ENCODE data around the gene TTC16. TPM values are rescaled to one million over a fixed set of nuclear protein-coding genes. Genes with fewer than 3 reads are reported as not detected.

Gene TTC16
- total RNA-seq, 1 experiment from 2014 or later: 0.26 TPM

DNA sequence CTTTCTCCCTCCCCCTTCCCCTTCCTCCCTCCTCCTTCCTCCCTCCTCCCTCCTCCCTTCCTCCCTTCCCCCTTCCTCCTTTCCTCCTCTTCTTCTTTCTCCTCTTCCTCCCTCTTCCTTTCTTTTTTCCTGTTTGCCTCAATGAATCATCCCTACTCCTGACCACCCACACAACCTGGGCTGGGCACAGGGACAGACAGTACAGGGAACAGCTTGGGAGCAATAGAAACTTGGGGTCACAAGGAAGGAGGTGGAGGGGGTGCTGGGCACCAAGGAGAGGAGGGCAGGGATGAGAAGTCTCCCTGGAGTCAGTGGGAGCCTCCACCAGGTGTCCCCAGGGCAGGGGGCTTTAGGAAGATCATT, 5.0 kb downstream of the TTC16 start:
- no peaks in the 10 kb centered on the region for H3K36me3 ChIP-seq (ENCODE audit: low read depth)
- H3F3A ChIP-seq (ENCODE audit: insufficient read depth, low read depth): peaks cover 27% of the 10 kb centered on the region
- no peak for DNase-seq
- ChIA-PET POLR2A (ENCODE audit: unreplicated experiment) (interaction anchor here (0.6 kb wide), 1 partner anchor 276 kb away, joined by 7 read pairs; no protein-coding TSS in a partner anchor), CTCF (interaction anchor here (0.6 to 0.7 kb wide), 2 partner anchors 117 to 409 kb away, joined by 5 to 9 read pairs; no protein-coding TSS in a partner anchor)
- H3K4me2 ChIP-seq: peak overlapping the region; percentile 49
- no peak overlapping the region for H3K4me3 ChIP-seq
- H3K4me1 ChIP-seq (replicated peaks; ENCODE audit: insufficient read depth): peaks cover 16% of the 10 kb centered on the region
- intact Hi-C loops (cut with micrococcal nuclease; ENCODE audit: unreplicated experiment): loop anchor here (5.0 to 10.0 kb wide), 2 partner anchors 109 to 496 kb away; partner anchors contain the start of gene STXBP1
- H4K20me1 ChIP-seq (ENCODE audit: insufficient read depth): no peaks in the 10 kb centered on the region
- BruUV-seq (replicated peaks): no TSS peak
- H3K9me2 ChIP-seq (ENCODE audit: insufficient read depth): no peaks in the 10 kb centered on the region
- H2AFZ ChIP-seq: no peak overlapping the region
- TF ChIP-seq, protein P1, sequence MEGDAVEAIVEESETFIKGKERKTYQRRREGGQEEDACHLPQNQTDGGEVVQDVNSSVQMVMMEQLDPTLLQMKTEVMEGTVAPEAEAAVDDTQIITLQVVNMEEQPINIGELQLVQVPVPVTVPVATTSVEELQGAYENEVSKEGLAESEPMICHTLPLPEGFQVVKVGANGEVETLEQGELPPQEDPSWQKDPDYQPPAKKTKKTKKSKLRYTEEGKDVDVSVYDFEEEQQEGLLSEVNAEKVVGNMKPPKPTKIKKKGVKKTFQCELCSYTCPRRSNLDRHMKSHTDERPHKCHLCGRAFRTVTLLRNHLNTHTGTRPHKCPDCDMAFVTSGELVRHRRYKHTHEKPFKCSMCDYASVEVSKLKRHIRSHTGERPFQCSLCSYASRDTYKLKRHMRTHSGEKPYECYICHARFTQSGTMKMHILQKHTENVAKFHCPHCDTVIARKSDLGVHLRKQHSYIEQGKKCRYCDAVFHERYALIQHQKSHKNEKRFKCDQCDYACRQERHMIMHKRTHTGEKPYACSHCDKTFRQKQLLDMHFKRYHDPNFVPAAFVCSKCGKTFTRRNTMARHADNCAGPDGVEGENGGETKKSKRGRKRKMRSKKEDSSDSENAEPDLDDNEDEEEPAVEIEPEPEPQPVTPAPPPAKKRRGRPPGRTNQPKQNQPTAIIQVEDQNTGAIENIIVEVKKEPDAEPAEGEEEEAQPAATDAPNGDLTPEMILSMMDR (conservative IDR thresholded peaks at IDR 0.05): no peak
- TF ChIP-seq EZH2 (IDR thresholded peaks at IDR 0.05; ENCODE audit: low read depth): no peak
- H3K9me3 ChIP-seq (ENCODE audit: insufficient read depth, low read depth): no peaks in the 10 kb centered on the region
- H3K79me2 ChIP-seq (ENCODE audit: low read depth): no peaks in the 10 kb centered on the region
- no peaks in the 10 kb centered on the region for H3K27me3 ChIP-seq (ENCODE audit: insufficient read depth, low read depth)
- H3K27ac ChIP-seq: peak overlapping the region; percentile 37; the same call in 1 of the 2 replicates

DNA sequence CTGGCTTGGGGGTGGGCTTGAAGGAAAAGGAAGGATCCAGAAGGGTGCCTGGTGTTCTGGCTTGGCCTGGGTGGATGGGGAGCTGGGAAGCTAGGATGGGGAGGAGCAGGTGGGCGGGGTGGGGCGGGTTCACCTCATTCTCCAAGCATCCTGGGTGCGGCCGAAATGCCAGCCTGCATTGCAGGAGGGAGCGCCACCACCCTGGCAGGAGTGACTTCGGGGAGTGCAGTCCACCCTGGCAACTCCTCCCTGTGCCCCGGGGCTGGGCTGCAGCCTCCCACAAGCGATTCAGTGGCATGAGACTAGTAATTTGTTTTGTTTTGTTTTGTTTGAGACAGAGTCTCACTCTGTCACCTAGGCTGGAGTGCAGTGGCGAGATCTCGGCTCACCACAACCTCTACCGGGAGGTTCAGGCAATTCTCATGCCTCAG, 5.5 kb downstream of the TTC16 start:
- TF ChIP-seq, protein P1 (conservative IDR thresholded peaks at IDR 0.05): peak; percentile 33; the same call in 1 of the 2 replicates
- no peak for TF ChIP-seq EZH2 (IDR thresholded peaks at IDR 0.05; ENCODE audit: low read depth)
- peaks cover 16% of the 10 kb centered on the region for H3K4me1 ChIP-seq (replicated peaks; ENCODE audit: insufficient read depth)
- no peaks in the 10 kb centered on the region for H3K9me3 ChIP-seq (ENCODE audit: insufficient read depth, low read depth)
- no peaks in the 10 kb centered on the region for H3K27me3 ChIP-seq (ENCODE audit: insufficient read depth, low read depth)
- DNase-seq: peak; percentile 90 to 95
- no peak overlapping the region for H3K4me3 ChIP-seq
- POLR2A ChIA-PET (ENCODE audit: unreplicated experiment): interaction anchor here (0.6 kb wide), 2 partner anchors 276 to 807 kb away, joined by 6 to 7 read pairs; partner anchors contain the start of gene RALGPS1
- H3F3A ChIP-seq (ENCODE audit: insufficient read depth, low read depth): peaks cover 27% of the 10 kb centered on the region
- BruUV-seq (replicated peaks): no TSS peak
- no peak overlapping the region for H2AFZ ChIP-seq
- H3K9me2 ChIP-seq (ENCODE audit: insufficient read depth): no peaks in the 10 kb centered on the region
- H3K36me3 ChIP-seq (ENCODE audit: low read depth): no peaks in the 10 kb centered on the region
- no peaks in the 10 kb centered on the region for H3K79me2 ChIP-seq (ENCODE audit: low read depth)
- H3K4me2 ChIP-seq: peak overlapping the region; percentile 49
- no peaks in the 10 kb centered on the region for H4K20me1 ChIP-seq (ENCODE audit: insufficient read depth)
- CTCF ChIA-PET: interaction anchor here (0.6 to 0.7 kb wide), 2 partner anchors 118 to 410 kb away, joined by 5 to 9 read pairs; no protein-coding TSS in a partner anchor
- peak overlapping the region; percentile 61 for H3K27ac ChIP-seq
- intact Hi-C loops (cut with micrococcal nuclease; ENCODE audit: unreplicated experiment): loop anchor here (5.0 to 10.0 kb wide), 2 partner anchors 109 to 497 kb away; partner anchors contain the start of gene STXBP1

DNA sequence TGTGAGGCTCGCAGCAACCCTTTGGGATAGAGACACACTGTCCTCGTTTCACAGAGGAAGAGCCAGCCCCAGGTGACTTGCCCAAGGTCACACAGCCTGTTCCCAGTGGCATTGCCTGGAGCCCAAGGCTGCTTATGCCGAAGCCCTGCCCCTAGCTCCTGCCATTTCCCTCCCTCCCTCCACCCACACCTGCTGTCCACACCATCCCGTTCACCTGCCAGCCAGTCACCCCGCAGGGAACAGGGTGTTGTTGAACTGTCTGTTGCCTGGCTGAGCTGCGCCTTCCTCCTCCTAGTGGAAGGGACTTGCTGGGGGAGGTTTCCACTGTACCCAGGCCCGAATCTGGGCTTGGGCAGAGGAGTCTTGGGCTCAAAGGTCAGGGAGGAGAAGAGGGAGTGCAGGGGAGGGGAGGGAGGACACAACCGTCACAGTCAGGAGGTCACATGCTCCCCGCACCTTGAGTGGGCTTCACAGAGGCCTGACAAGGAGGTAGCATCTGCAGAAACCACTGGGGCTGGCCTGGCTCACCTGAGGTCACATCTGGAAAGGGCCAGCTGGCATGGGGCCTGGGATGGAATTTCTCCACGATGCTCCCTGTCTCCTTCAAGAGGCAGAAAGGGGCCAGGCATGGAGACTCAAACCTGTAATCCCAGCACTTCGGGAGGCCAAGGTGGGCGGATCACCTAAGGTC, 6.3 kb downstream of the TTC16 start:
- no peak overlapping the region for H2AFZ ChIP-seq
- intact Hi-C loops (cut with micrococcal nuclease; ENCODE audit: unreplicated experiment): loop anchor here (5.0 to 10.0 kb wide), 2 partner anchors 110 to 497 kb away; partner anchors contain the start of gene STXBP1
- DNase-seq: no peak
- TF ChIP-seq EZH2 (IDR thresholded peaks at IDR 0.05; ENCODE audit: low read depth): no peak
- TF ChIP-seq, protein P1 (conservative IDR thresholded peaks at IDR 0.05): no peak
- no peaks in the 10 kb centered on the region for H3K9me3 ChIP-seq (ENCODE audit: insufficient read depth, low read depth)
- peaks cover 16% of the 10 kb centered on the region for H3K4me1 ChIP-seq (replicated peaks; ENCODE audit: insufficient read depth)
- no peaks in the 10 kb centered on the region for H3K79me2 ChIP-seq (ENCODE audit: low read depth)
- no peaks in the 10 kb centered on the region for H3K36me3 ChIP-seq (ENCODE audit: low read depth)
- no peak overlapping the region for H3K4me3 ChIP-seq
- no peaks in the 10 kb centered on the region for H3K9me2 ChIP-seq (ENCODE audit: insufficient read depth)
- no peaks in the 10 kb centered on the region for H3K27me3 ChIP-seq (ENCODE audit: insufficient read depth, low read depth)
- peak overlapping the region; percentile 61 for H3K27ac ChIP-seq
- CTCF ChIA-PET: interaction anchor here (0.5 kb wide), 1 partner anchor 201 kb away, joined by 4 read pairs; no protein-coding TSS in a partner anchor
- POLR2A ChIA-PET (ENCODE audit: unreplicated experiment): interaction anchor here (0.6 to 0.7 kb wide), 2 partner anchors 336 to 517 kb away, joined by 3 to 5 read pairs; no protein-coding TSS in a partner anchor
- BruUV-seq (replicated peaks): no TSS peak
- H4K20me1 ChIP-seq (ENCODE audit: insufficient read depth): no peaks in the 10 kb centered on the region
- peak overlapping the region; percentile 34 for H3K4me2 ChIP-seq
- peaks cover 27% of the 10 kb centered on the region for H3F3A ChIP-seq (ENCODE audit: insufficient read depth, low read depth)
